Right renal cortex interstitium (tissue), 3 donors: ENCODE results near the gene MACROD1. TPM values are rescaled to one million over a fixed set of nuclear protein-coding genes. Genes with fewer than 3 reads are reported as not detected.

Experiments used
- DNase-seq, 3 donors: peaks; one replicate each; pipeline ENCODE4 v3.0.0-alpha.2; 2013; ENCODE audit warnings: low read depth in 3 of 3, low spot score in 2 of 3
- polyA plus RNA-seq, 3 donors: library from polyadenylated mRNA; unstranded; fragments of 120-200 nt; gene quantifications; one replicate each; pipeline ENCODE4 v1.2.1, GENCODE V29; 2013; ENCODE audit not compliant: insufficient read length in 3 of 3

MACROD1 gene
- polyA plus RNA-seq, 3 donors, result 18.5 to 19.8 (median 18.6) TPM

DNA sequence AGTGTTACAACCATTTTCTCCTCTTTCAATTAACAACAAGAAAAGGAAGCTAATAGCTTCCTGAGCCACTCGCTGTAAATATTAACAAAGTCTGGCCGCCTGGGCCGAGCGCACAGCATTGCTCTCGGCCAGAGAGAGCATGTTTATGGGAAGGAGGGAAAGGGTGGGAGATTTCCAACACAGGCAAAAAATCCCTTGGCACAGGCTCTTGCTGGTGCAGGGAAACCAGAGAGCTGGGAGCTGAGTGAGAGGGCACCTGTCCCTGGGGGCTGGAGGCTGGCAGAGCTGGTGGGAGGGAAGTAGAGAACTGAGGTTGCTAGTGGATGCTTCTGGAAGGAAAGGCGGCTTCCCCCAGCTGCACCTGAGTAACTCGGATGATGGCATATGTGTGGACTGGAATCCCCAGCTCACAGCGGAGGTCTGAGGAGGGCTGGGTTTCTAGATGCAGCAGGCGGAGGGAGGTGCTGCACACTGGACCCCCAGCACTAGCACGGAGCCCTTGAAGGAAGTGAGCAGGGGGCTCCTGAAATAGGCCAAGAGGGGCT, 70.6 kb downstream of the MACROD1 start:
- no peak for DNase-seq

DNA sequence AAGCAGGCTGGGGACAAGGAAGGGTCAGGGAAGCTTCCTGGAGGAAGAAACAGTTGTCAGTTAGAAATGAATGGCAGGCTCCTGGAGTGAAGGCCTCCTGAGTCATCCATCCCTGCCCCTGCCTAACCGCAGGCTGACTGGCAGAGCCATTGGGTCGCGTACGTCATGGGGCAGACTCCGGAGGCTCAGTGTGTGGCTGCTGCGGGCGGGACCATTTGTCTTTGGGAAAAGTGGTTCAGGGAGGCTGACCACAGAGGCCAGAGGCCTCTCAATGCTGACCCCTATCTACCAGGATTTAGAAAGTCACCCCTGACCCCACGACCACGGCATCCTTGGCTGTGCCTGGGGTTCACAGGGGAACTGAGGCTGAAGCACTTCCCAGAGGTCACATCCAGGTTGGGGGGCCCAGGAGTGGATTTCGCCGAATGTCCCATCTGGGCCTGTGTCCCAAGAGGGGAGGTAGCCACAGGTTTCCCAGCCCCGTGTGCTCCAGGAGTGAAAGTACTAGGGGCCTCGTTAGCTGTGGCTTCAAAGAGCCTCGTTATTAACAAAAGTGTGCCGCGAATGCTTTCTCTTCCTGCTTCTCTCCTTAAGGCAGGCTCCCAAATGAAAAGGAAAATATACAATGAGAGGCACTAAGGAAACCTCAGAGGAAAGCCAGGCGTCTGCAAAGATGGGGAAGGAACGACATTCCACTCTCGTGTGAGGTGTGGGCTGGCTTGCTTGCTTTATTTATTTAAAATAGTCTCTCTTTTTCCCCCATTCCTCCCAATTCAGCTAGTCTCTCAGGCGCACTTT, 71.3 kb downstream of the MACROD1 start:
- no peak for DNase-seq

DNA sequence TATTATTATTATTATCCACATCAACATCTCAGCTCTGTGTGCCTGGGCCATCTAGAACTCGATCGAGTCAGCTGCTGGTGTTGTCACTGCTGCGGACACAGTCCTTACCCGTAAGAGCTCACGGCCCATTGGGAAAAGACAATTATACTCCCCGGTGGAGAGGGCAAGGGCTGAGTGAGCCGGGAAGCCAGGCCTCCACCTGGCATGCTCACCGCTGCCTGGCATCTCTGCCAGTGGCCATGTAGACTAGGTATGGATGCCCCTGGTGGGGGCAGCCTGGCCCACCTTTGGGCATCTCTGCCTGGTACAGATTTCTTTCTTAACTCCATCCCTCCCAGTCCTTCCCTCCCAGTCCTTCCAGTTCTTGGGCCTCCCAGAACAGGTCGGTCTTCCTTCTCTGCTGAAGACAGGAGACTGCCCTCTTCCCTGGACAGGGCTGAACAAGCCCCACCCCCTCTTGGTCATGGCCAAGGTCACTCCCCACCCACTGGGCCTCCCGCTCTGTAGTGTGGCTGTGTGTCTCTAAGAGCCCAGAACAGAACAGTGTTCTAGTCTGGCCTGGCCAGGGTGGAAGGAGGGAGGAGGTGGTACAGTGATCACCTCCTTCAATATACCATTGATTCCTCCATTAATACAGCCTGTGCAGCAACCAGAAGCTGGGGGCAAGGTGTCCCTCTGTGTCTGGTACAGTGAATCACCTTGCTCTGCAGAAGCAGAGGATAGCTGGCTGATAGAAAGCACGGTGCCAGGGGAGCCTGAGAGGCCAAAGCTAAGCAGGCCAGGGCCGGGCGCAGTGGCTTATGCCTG, 72.5 kb downstream of the MACROD1 start:
- no peak for DNase-seq

DNA sequence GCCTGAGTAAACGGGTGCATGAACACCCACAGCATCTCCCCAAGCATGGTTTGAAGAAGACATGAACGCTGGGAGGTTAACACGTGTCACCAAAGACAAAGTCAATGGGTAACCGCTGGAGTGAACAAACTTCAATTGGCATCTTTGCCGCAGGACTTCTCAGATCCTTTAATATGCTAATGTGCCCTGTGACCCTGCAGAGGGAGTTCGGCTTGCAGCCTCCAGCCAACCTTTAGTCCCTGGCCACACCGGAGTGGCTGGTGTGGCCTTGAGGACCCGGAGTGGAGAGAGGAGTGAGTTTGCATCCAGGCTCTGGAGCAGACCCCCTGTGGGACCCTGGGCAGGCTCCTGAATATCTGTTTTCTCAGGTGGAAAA, 73.2 kb downstream of the MACROD1 start:
- DNase-seq, result no peak

DNA sequence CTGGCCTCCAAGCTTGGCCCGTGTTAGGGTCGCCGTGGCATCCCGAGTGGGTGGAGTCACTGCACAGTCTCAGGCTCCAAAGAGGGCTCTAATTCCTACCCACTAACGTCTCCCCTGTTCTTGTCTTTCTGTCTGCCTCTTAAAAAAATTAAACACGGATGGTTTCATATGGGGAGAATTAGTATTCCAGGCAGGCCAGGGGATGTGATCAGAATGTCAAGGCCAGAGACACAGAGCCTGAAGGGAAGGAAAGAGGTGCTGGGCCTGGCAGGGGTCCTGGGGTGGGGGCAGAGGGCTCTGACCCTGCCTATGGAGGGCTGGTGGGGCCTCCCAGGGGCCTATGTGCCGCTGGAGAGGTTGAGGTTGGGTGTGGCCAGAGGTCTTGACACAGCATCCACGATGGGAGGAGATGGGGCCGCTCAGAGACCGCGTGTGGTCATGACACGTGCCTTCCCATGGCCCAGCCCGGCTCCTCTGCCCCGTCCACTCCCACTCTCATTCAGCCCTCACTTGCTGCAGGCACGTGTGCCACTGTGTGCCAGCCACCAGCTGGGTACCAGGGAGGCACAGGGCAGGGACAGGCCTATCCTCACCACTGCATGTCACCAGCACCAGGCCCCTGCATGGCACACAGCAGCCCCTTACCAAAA, 73.7 kb downstream of the MACROD1 start:
- no peak for DNase-seq

DNA sequence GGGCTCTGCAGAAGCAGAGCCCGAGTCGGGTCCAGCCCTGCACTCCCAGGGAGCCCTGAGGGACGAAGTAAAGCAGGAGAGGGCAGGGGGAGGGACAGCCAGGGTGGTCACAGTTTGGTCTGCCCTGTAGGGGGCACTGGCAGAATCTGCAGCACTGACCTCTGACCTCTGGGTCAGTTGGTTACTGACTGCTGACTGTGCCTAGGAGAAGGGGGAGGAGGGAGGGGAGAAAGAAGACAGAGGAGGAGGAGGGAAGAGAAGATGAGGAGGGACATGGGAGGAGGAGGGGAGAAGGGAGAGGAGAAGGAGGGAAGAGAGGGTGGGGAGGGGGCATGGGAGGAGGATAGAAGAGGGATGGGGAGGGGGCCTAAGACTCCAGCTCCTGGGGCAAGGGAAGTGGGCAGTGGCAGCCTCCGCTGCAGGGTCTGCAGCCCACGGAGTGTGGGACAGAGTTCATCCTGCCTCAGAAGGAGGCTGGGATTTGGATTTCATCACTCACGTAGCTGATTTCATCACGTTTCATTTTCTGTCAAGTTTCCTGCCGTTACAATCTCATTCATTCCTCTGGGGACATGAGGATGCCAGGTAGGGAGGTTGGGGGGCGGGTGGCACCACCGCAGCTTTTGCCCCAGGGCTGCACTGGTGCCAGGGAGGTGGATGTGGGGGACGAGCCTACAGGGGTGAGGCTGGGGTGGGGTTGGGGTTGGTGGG, 75.0 kb downstream of the MACROD1 start:
- DNase-seq, result no peak

DNA sequence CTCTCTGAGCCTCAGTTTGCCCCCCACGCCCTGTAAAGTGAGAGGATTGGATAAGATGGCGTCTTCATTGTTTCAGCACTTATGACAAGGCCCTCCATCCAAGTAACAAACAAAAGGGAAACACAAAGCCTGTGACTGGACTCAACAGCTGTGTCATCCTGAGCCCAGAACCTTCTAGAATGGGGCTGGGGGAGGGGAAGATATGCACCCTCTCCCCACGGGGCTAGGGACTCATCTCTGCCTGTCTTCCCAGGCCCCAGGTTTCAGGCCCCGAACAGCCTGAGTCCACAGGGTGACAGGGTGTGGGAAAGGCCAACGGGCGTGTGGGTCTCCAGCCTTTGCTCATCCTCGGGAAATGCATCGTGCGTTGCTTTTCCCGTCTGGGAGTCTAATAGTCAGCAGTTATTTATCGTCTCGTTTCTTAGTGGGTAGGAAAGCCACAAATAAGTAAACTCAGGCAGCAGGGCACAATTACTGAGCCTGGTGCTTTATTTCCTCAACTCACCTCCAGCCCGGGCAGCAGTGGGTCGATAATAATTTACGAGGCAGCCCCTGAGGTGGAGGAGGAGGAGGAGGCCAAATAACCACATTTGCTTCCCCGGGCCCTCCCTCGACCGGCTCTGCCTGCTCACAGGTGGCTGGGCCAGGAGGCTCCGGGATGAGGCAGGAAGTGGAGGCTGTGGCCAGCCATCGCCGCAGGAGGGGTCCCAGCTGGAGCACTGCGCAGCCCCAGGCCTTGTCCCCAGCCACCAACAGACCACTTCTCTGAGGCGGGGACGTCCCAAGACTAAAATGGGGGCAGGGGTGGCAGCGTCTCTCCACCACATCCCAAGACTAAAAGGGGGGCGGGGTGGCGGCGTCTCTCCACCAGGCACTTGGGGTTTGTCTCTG, 75.8 kb downstream of the MACROD1 start:
- no peak for DNase-seq

DNA sequence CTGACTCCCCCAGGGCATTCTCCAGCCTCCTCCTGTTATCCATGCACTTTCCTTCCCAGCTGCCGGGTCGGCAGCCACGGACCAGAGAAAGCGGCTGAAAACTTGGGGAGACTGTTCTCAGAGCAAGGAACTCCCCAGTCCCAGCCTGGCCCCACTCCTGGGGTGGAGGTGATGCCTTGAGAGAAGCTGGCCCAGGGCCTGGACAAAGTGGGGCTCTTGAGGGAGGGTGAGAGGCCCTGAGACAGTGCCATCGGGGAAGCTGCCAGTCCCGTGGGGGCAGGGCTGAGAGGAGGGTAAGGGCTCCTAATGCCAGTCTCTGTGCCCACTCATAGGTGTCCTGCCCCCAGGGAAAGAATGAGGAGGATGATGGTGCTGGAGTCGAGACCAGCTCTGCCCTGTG, 76.4 kb downstream of the MACROD1 start:
- no peak for DNase-seq

DNA sequence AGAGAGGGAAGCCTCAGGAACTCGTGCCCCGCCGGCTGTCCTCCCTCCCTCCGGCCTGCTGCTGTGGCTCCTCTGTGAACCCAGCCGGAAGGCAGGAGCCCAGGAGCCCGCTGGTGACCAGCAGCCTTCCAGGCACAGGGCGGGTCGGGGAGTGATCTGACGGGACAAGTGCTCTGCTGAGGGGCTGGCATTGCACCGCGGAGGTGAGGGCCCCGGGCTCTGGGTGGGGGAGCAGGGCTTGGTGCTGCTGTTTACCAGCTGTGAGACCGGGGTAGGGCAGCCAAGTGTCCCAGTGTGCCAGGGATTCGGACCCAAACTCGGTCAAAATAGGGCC, 76.9 kb downstream of the MACROD1 start:
- no peak for DNase-seq

DNA sequence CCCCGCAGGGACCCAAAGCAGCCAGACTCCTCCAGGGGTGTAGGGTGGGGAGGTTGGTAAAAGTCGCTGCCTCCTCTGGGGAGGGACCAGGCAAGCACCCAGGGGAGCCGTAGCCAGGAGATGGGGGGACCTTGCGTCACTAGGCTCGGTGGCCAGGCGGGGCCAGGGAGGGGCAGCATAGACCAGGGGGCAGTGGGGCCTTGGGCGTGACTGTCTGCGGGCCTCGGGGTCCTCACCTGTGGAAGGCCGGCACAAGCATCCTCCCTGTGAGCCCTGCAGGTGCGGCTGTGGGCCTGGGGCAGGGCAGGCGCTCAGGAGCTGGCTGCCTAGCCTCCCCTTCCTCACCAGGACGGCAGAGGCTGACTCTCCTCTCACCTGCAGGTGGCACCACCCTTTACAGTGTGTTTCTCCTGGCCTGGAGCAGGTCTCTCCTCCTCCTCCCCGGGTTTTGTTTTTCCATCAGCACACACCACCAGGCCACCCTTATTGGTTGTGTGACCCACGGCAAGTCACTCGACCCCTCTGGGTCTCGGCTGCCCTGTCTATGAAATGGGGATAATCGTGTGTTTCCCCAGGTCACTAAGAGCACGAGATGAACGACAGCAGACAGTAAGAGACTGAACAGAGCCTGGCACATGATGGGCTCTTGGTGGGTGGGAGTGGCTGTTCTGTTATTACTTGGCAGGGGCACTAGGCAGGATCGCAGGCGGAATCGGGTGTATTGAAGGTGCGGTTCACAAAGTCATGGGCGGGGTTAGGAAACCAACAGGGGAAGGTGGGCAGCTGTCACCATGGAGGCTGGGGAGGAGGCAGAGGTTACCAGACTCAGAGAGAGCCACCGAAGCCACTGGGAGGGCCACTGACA, 77.5 kb downstream of the MACROD1 start:
- DNase-seq, result no peak

DNA sequence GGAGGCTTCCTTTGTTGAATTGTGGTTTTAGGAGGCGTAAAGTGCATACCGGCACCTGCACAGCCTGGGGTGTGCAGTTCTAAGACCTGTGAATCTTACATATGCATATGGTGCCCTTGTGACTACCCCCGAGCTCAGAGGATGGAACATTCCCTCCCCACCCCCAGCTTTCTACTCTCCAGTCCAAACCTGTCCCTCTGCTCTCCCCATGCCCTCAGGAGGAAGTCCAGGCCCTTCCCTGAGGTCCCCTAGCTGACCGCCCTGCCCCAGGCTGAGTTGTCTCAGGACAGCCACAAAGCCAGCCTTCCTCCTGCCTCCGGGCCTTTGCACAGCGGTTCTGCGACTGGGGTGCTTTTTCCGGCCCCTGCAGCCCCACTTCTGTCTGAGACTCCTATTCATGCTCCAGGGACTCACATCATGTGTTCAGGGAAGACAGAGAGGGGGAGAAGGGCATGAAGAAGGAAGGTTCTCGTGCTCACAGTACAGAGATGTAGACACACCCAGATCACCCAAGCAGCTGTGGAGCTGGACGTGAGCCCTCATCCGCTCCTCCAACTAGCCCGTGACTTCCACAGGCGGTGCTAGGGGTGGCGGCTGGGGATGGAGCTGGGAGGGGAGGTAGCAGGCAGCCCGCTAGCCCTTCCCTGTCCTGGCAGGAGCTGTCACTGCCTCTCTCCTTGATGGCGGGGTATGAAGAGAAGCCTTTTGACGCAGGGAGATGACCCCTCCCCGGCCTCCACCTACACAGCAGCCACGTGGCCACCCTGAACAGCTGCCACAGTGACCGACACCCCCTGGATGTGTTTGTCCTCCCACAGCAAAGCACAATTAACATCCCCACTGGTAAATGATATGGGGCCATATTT, 79.4 kb downstream of the MACROD1 start:
- no peak for DNase-seq

DNA sequence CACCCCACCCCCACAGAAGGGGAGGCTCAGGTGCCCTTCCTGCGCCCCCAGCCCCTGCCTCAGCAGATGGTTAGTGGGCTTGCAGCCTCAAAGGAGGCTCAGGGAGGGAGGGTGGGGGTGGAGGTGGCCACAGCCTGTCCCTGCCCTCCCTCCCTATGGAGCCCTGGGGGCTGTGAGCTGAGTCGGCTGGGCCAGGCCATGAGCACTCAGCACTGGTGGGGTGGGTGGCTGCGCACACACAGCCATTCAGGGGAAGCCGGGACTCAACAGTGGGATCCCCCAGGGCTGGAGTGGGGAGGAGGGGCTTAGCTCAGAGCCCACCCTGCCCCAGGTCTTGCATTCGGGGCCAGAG, 80.0 kb downstream of the MACROD1 start:
- DNase-seq, result no peak

DNA sequence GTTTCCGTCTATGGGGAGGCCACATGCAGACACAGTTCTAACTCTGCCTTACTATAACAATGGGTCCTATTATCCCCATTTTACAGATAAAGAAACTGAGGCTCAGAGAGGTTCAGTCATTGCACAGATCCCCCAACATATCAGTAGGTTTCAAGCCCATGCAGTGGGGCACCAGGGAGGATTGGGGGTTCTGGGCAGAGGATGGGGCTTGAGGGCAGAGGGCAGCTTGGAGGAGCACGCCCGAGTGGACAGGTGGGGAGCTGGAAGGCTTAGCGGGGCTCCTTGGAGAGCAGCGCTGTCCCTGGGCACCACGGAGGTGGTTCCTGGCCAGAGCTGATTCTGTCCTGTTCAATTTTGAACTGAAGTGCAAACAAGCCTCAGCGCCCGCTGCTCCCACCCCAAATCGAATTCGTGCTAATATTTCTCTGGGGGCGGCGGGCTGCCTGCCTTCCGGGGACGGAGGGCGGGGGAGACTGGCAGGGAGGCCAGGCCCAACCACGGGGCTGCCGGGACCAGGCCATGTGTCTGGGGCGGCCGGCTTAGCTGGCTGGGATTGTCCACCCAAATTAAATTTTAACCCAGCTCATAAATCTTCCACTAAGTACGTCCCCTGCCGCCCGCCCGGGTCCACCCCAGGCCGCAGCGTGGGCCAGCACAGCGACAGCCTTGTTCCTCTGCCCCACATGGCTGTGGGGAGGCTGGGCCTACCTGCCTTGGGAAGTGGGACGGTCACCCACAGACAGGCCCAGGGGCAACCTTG, 80.8 kb downstream of the MACROD1 start:
- DNase-seq, result no peak

DNA sequence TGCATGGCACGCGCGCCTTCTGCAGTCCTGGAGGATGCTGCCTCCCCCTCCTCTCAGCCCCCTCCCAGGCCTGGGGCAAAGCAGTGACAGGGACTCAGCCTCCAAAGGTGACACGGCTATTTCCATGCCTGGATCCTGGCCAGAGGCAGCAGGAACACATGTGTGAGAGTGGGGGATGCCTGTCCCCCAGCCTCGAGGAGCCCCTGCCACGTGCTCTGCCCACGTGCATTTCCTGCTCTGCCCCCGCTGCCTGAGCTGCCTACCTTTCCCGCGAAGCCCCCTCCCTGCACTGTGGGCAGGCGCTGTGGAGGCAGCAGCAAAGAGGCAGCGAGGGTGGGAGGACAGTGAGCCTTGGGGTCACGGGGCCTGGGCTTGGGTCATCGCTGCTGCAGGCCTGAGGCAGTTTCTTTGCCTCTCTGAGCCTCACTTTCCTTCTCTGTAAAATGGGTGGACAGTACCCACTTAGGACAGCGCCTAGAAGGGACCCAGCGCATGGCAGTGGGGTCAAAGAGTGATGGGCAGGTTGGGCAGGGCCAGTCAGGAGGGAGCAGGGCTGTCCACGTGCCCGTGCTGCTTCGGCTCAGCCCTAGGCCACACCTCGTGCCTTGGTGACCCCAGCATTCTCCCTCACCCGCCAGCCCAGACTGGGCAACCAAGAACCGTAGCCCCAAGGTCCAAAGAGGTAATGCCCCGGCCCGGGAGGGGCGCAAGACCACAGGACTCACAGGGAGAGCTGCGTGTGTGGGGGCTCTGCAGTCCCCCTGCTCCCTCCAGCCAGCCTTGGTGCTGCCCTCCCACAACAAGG, 81.6 kb downstream of the MACROD1 start:
- no peak for DNase-seq

DNA sequence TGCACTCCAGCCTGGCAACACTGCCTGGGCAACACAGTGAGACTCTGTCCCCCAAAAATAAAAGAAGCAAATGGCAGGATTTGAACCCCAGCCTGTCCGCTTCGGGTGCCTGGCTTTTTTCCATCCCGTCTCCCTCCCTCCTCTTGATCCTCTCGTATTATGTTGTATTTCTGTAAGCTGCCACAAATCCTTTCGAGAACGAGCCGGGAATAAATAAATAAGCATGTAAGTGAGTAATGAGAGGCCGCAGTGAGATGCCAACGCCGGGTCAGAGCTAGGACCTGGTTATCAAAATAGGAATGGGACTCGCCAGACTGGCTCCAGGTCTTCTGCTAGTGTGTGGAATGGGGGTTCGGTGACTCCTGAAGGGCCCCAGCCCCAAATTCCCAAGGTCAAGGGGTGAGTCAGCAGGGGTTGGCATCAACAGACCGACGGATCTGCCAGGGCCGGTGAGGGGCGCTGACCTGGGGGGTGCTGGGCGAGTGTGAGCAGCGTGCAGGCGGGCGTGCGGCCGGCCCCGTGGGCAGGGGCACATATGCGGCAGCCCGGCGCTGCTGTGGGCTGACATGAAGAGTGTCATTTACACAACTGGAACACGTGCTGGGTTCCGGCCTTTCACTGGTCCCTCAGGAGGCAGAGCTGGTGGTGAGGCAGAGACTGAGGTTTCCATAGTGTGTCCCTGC, 82.4 kb downstream of the MACROD1 start:
- DNase-seq, result no peak
